Activated CD8-positive, alpha-beta T cell treated with anti-CD3 and anti-CD28 coated beads for 36 hours (primary cell): Measurements from ENCODE around the gene MPDZ. TPM values are rescaled to one million over a fixed set of nuclear protein-coding genes. Genes with fewer than 3 reads are reported as not detected.

Experiments used
- ATAC-seq: fragments of 200-7000 bp; cut with Tn5 transposase; one replicate; pipeline ENCODE4 v1.10.0; 2021; ENCODE audit warnings: mild to moderate bottlenecking, moderate library complexity
- CTCF ChIA-PET: fragments of 350-600 bp; sonication (Branson Sonifier 250); formaldehyde crosslinking; loops from one replicate; lab custom pipeline; 2021; ENCODE audit warnings: antibody characterized with exemption; lab: Charles Lee
- POLR2A ChIA-PET: fragments of 350-600 bp; sonication (Branson Sonifier 250); formaldehyde crosslinking; loops from one replicate; lab custom pipeline; 2021; ENCODE audit warnings: antibody characterized with exemption; lab: Charles Lee
- DNase-seq: peaks from one replicate; pipeline ENCODE4 v3.0.0-alpha.2; 2020
- H3K27ac Mint-ChIP-seq: one replicate; pipeline ENCODE4 v1.8.0; 2021; ENCODE audit warnings: mild to moderate bottlenecking, mixed read lengths
- H3K27me3 Mint-ChIP-seq: one replicate; pipeline ENCODE4 v1.8.0; 2021; ENCODE audit warnings: mixed read lengths
- H3K36me3 Mint-ChIP-seq: one replicate; pipeline ENCODE4 v1.8.0; 2021; ENCODE audit warnings: low read depth, mixed read lengths
- H3K4me1 Mint-ChIP-seq: one replicate; pipeline ENCODE4 v1.8.0; 2021; ENCODE audit warnings: low read depth, mixed read lengths
- H3K4me3 Mint-ChIP-seq: one replicate; pipeline ENCODE4 v1.8.0; 2021; ENCODE audit warnings: mild to moderate bottlenecking, moderate library complexity, mixed read lengths
- H3K9me3 Mint-ChIP-seq: one replicate; pipeline ENCODE4 v1.8.0; 2021; ENCODE audit warnings: mixed read lengths
- CTCF ChIP-seq: fragments of 200-600 bp; IDR thresholded peaks from one replicate; pipeline ENCODE4 v1.8.0; 2022; ENCODE audit warnings: antibody characterized with exemption, mild to moderate bottlenecking
- intact Hi-C: fragments of 100-400 bp; cut with micrococcal nuclease; formaldehyde crosslinking; loops from one replicate; pipeline ENCODE4 v1.10.0; 2022
- total RNA-seq, 2 experiments: library from RNA; stranded (reverse); gene quantifications; one replicate each; pipeline ENCODE4 v1.2.3, GENCODE V29; 2021

MPDZ gene
- total RNA-seq, 2 experiments from 2014 or later = not detected

DNA sequence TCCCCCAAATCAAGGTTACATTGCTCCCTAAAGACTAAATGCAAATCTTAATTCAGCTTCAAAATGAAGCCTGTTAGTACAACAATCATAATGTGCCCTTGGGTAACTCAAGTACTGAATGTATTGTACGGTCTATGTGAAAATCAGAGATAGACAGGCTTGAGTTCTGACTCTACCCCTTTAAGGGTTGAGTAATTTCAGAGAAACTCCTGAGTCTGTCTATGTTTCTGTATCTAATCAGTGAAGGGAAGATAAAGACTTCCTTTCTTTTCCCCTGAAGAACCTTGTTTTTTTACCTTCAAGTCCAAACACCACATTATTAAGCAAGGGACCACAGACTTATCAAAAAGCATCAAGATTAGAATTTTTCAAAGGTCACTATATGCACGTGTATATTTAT, 108.2 kb downstream of the MPDZ start:
- Mint-ChIP-seq H3K4me1 (no peaks in the 10 kb centered on the region), H3K36me3 (no peaks in the 10 kb centered on the region), H3K9me3 (peaks cover 6% of the 10 kb centered on the region), H3K27me3 (no peaks in the 10 kb centered on the region), H3K4me3 (no peak overlapping the region), H3K27ac (no peak overlapping the region)
- CTCF ChIA-PET = no interaction called here
- POLR2A ChIA-PET = no interaction called here
- TF ChIP-seq CTCF = no peak
- intact Hi-C loops = no loop called here
- DNase-seq (no peak), ATAC-seq (no peak)

DNA sequence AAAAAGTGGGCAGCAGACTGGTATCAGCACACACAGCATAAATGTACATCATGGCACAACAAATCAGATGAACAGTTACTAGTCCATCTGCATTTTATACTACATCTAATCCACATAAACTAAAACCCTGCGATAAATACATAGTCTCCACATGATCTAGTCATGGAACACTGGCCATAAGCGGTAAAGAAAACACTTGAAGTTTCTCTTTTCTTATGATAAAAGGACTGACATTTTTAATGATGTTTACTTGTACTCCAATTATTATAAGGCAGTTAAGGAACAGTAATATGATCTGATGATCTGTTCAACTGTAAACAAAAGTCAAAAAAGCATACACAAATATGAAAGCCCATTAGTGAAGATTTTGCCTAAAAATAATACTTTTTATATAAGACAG, 112.5 kb downstream of the MPDZ start:
- Mint-ChIP-seq H3K9me3 (peaks cover 2% of the 10 kb centered on the region), H3K4me3 (no peak overlapping the region), H3K27me3 (no peaks in the 10 kb centered on the region), H3K27ac (no peak overlapping the region), H3K36me3 (no peaks in the 10 kb centered on the region), H3K4me1 (no peaks in the 10 kb centered on the region)
- DNase-seq (no peak), ATAC-seq (no peak)
- CTCF ChIA-PET = interaction anchor here (0.6 kb wide), 1 partner anchor 178 kb away, joined by 3 read pairs; no protein-coding TSS in a partner anchor
- no peak for TF ChIP-seq CTCF
- POLR2A ChIA-PET = no interaction called here
- intact Hi-C loops = no loop called here

DNA sequence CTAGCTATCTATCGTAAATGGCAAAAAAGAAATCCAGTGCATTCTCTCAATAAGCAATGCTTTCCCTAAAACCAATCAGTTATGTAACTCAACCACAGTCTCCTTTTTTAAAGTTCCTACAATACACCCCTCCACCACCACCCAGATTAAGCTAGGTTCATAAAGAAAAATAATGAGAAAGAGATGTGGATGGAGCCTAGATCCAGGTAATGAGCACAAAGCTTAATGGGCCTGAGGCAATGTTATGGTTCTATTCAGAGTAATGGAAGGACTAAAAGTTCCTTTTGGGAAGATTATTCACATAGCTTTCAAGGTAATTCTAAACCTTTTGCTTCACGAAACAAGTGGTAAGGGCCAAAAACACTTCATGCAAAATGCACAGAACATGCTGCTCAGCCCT, 113.5 kb downstream of the MPDZ start:
- ATAC-seq = no peak
- ChIA-PET POLR2A (no interaction called here), CTCF (no interaction called here)
- Mint-ChIP-seq H3K36me3 (no peaks in the 10 kb centered on the region), H3K27ac (no peak overlapping the region), H3K4me3 (no peak overlapping the region), H3K27me3 (no peaks in the 10 kb centered on the region), H3K9me3 (peaks cover 2% of the 10 kb centered on the region), H3K4me1 (no peaks in the 10 kb centered on the region)
- intact Hi-C loops = no loop called here
- DNase-seq = no peak
- TF ChIP-seq CTCF = no peak

GRCh38 chr9:13165236-13165945, 114.1 kb downstream of the MPDZ start:
- TF ChIP-seq CTCF = no peak
- CTCF ChIA-PET = no interaction called here
- POLR2A ChIA-PET = no interaction called here
- Mint-ChIP-seq H3K27me3 (no peaks in the 10 kb centered on the region), H3K27ac (no peak overlapping the region), H3K9me3 (peaks cover 2% of the 10 kb centered on the region), H3K4me1 (no peaks in the 10 kb centered on the region), H3K36me3 (no peaks in the 10 kb centered on the region), H3K4me3 (no peak overlapping the region)
- DNase-seq = no peak
- no peak for ATAC-seq
- intact Hi-C loops = no loop called here

GRCh38 chr9:13163946-13164345, 115.5 kb downstream of the MPDZ start:
- CTCF ChIA-PET = no interaction called here
- Mint-ChIP-seq H3K4me1 (no peaks in the 10 kb centered on the region), H3K36me3 (no peaks in the 10 kb centered on the region), H3K27ac (no peak overlapping the region), H3K27me3 (no peaks in the 10 kb centered on the region), H3K4me3 (no peak overlapping the region), H3K9me3 (peaks cover 2% of the 10 kb centered on the region)
- ATAC-seq = no peak
- POLR2A ChIA-PET = no interaction called here
- intact Hi-C loops = no loop called here
- no peak for DNase-seq
- no peak for TF ChIP-seq CTCF
